OCI-LY3 (cell line): ENCODE results near the gene MRM2.

Experiments used
- EZH2phosphoT487 ChIP-seq: fragments of 200-600 bp; shearing (Covaris generic); IDR thresholded peaks from 2 replicates; pipeline ENCODE4 v1.6.1; 2018; ENCODE audit warnings: antibody characterized with exemption, mixed run types, low read depth
- TF ChIP-seq, protein P1 (sequence below): fragments of 200-600, 300-600 bp; sonication (generic); IDR thresholded peaks from 2 replicates; pipeline ENCODE4 v1.5.1; 2014; ENCODE audit warnings: antibody characterized with exemption, low read length, low read depth

- TF ChIP-seq, protein P1, sequence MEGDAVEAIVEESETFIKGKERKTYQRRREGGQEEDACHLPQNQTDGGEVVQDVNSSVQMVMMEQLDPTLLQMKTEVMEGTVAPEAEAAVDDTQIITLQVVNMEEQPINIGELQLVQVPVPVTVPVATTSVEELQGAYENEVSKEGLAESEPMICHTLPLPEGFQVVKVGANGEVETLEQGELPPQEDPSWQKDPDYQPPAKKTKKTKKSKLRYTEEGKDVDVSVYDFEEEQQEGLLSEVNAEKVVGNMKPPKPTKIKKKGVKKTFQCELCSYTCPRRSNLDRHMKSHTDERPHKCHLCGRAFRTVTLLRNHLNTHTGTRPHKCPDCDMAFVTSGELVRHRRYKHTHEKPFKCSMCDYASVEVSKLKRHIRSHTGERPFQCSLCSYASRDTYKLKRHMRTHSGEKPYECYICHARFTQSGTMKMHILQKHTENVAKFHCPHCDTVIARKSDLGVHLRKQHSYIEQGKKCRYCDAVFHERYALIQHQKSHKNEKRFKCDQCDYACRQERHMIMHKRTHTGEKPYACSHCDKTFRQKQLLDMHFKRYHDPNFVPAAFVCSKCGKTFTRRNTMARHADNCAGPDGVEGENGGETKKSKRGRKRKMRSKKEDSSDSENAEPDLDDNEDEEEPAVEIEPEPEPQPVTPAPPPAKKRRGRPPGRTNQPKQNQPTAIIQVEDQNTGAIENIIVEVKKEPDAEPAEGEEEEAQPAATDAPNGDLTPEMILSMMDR = no peak
- TF ChIP-seq EZH2phosphoT487 = no peak
These were observed 31.9 kb upstream of the MRM2 start for GRCh38 chr7:2273866-2274265.
